HFF-Myc (cell line): ENCODE measurements around the gene SLC16A2.
"Not testable (repeated sequence)": the region's sequence is repeated elsewhere in the genome, so short reads cannot be mapped to it uniquely, and the experiment has no call there.

Experiments used
- DNase-seq: peaks from one replicate; pipeline ENCODE4 v3.0.0-alpha.2; 2011; ENCODE audit warnings: low read depth; ENCODE audit errors: extremely low read depth
- H3K4me3 ChIP-seq: replicated peaks from 2 replicates; pipeline ENCODE4 v1.5.1; 2011; ENCODE audit warnings: low read depth, mild to moderate bottlenecking, control low read depth, low read length
- CTCF ChIP-seq: IDR thresholded peaks from 2 replicates; pipeline ENCODE4 v1.5.1; 2012; ENCODE audit warnings: mild to moderate bottlenecking, low read depth, low read length, control low read depth; ENCODE audit errors: missing control alignments

The SLC16A2 gene

GRCh38 chrX:74511704-74512103, 90.4 kb downstream of the SLC16A2 start:
- H3K4me3 ChIP-seq, result no peak overlapping the region
- no peak for DNase-seq
- no peak for TF ChIP-seq CTCF

- H3K4me3 ChIP-seq, result no peak overlapping the region
- no peak for DNase-seq
- TF ChIP-seq CTCF, result no peak
Observed at GRCh38 chrX:74514384-74514783, 93.1 kb downstream of the SLC16A2 start.

- TF ChIP-seq CTCF, result no peak
- no peak overlapping the region for H3K4me3 ChIP-seq
- DNase-seq, result no peak
Observed at GRCh38 chrX:74515356-74515755, 94.1 kb downstream of the SLC16A2 start.

GRCh38 chrX:74516013-74516412, 94.7 kb downstream of the SLC16A2 start:
- DNase-seq, H3K4me3 ChIP-seq: not testable (repeated sequence)

GRCh38 chrX:74519870-74520269, 98.6 kb downstream of the SLC16A2 start:
- no peak for DNase-seq
- TF ChIP-seq CTCF, result no peak

GRCh38 chrX:74520291-74520690, 99.0 kb downstream of the SLC16A2 start:
- no peak overlapping the region for H3K4me3 ChIP-seq
- no peak for DNase-seq
- TF ChIP-seq CTCF, result no peak

More at GRCh38 chrX:74519870-74520269, 98.6 kb downstream of the SLC16A2 start:
- H3K4me3 ChIP-seq, result no peak overlapping the region

- TF ChIP-seq CTCF, result no peak
- no peak for DNase-seq
- H3K4me3 ChIP-seq, result no peak overlapping the region
Observed at GRCh38 chrX:74520896-74521295, 99.6 kb downstream of the SLC16A2 start.
